SU-DHL-6 (cell line): Measurements from ENCODE around the gene ROBO2.

Experiments
- EZH2phosphoT487 ChIP-seq: fragments of 200-600 bp; sonication (generic), shearing (Covaris generic); conservative IDR thresholded peaks from 2 replicates; pipeline ENCODE4 v1.6.1; 2018; ENCODE audit warnings: mild to moderate bottlenecking, antibody characterized with exemption, low read length, moderate library complexity, mixed read lengths
- TF ChIP-seq, protein P1 (sequence below): fragments of 200-600 bp; sonication (generic); IDR thresholded peaks from one replicate; pipeline ENCODE4 v1.5.1; 2017; ENCODE audit warnings: antibody characterized with exemption, mild to moderate bottlenecking, low read length, moderate library complexity; ENCODE audit not compliant: insufficient read depth, poor library complexity, severe bottlenecking

DNA sequence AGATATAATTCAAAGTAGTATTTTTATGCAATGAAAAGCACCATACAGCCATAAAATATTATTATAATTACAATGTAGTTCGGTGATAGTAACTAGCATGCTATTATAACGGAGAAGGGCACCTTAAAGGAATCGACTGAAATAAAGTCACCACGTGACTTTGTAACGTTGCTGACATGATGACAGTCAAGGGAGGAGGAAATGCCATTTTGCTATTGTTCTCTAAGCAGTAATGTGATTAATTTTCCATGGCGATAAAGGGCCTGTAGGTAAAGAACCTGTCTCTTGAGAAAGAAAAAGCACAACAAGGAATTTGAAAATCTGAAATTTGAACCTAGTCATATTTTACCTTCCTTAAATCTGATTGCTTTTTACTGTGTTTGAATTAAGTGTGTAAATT, 526.2 kb downstream of the ROBO2 start:
- TF ChIP-seq, protein P1, sequence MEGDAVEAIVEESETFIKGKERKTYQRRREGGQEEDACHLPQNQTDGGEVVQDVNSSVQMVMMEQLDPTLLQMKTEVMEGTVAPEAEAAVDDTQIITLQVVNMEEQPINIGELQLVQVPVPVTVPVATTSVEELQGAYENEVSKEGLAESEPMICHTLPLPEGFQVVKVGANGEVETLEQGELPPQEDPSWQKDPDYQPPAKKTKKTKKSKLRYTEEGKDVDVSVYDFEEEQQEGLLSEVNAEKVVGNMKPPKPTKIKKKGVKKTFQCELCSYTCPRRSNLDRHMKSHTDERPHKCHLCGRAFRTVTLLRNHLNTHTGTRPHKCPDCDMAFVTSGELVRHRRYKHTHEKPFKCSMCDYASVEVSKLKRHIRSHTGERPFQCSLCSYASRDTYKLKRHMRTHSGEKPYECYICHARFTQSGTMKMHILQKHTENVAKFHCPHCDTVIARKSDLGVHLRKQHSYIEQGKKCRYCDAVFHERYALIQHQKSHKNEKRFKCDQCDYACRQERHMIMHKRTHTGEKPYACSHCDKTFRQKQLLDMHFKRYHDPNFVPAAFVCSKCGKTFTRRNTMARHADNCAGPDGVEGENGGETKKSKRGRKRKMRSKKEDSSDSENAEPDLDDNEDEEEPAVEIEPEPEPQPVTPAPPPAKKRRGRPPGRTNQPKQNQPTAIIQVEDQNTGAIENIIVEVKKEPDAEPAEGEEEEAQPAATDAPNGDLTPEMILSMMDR, result no peak
- no peak for TF ChIP-seq EZH2phosphoT487
